ENCODE measurements around the gene MLST8. TPM values are rescaled to one million over a fixed set of nuclear protein-coding genes. Genes with fewer than 3 reads are reported as not detected.

MLST8 gene
- total RNA-seq, 2 experiments from 2014 or later, result 89.5 to 92.3 TPM

DNA sequence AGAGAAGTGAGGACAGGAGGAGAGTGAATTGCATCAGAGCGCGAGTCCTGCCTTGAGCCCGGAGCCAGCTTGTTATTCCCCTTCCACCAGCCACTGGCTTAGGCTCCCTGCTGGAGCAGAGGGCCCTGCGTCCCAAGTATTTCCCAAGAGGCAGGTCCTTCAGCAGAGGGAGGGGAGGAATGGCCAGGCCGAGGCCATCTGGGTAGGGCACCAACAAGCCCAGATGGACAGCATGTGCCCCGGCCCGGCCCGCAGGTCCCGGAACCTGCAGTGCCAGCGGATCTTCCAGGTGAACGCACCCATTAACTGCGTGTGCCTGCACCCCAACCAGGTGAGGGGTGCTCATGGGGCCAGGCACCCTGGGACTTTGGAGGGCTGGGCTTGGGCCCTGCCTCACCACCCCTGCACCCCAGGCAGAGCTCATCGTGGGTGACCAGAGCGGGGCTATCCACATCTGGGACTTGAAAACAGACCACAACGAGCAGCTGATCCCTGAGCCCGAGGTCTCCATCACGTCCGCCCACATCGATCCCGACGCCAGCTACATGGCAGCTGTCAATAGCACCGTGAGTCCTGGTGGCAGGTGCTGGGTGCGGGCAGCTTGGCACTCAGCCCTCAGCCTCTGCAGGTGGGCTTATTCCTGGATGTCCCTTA lies 1.7 kb downstream of the MLST8 start:
- no peaks in the 10 kb centered on the region for H3K27me3 Mint-ChIP-seq
- H3K9me3 Mint-ChIP-seq, result no peaks in the 10 kb centered on the region
- peaks cover 19% of the 10 kb centered on the region for H3K36me3 Mint-ChIP-seq
- peak overlapping the region; percentile 81 for H3K27ac Mint-ChIP-seq
- DNase-seq, result no peak
- peak overlapping the region; percentile 88 for H3K4me3 Mint-ChIP-seq
- peaks cover 20% of the 10 kb centered on the region for H3K4me1 Mint-ChIP-seq

GRCh38 chr16:2207872-2208271 lies 2.6 kb downstream of the MLST8 start:
- no peak for DNase-seq
- peak overlapping the region; percentile 88 for H3K4me3 Mint-ChIP-seq
- H3K27ac Mint-ChIP-seq, result peak overlapping the region; percentile 61
- H3K4me1 Mint-ChIP-seq, result peaks cover 26% of the 10 kb centered on the region
- peaks cover 26% of the 10 kb centered on the region for H3K36me3 Mint-ChIP-seq
- no peaks in the 10 kb centered on the region for H3K27me3 Mint-ChIP-seq
- no peaks in the 10 kb centered on the region for H3K9me3 Mint-ChIP-seq

GRCh38 chr16:2208308-2208707 lies 3.1 kb downstream of the MLST8 start:
- H3K4me3 Mint-ChIP-seq, result no peak overlapping the region
- H3K9me3 Mint-ChIP-seq, result no peaks in the 10 kb centered on the region
- peaks cover 31% of the 10 kb centered on the region for H3K4me1 Mint-ChIP-seq
- no peak overlapping the region for H3K27ac Mint-ChIP-seq
- peaks cover 30% of the 10 kb centered on the region for H3K36me3 Mint-ChIP-seq
- DNase-seq, result no peak
- H3K27me3 Mint-ChIP-seq, result no peaks in the 10 kb centered on the region

DNA sequence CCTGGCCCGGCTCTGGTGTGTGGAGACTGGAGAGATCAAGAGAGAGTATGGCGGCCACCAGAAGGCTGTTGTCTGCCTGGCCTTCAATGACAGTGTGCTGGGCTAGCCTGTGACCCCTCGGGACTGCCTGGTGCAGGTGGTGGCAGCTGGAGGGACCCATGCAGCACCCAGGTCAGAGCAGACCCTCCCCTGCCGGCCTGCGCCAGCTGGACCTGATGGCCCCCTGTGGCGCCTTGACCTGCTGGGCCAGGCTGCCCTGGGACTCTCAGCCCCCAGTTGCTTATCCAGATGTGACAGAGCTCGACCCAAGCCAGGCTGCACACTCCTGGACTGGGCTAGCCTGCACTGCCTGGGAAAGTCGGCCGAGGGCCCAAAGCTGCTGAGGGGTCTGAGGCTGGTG lies 3.5 kb downstream of the MLST8 start:
- Mint-ChIP-seq H3K4me1 (peaks cover 31% of the 10 kb centered on the region), H3K27me3 (no peaks in the 10 kb centered on the region), H3K27ac (no peak overlapping the region), H3K36me3 (peaks cover 35% of the 10 kb centered on the region), H3K9me3 (no peaks in the 10 kb centered on the region), H3K4me3 (no peak overlapping the region)
- no peak for DNase-seq

- H3K27me3 Mint-ChIP-seq, result no peaks in the 10 kb centered on the region
These were observed 4.2 kb downstream of the MLST8 start for GRCh38 chr16:2209258-2210008.

DNA sequence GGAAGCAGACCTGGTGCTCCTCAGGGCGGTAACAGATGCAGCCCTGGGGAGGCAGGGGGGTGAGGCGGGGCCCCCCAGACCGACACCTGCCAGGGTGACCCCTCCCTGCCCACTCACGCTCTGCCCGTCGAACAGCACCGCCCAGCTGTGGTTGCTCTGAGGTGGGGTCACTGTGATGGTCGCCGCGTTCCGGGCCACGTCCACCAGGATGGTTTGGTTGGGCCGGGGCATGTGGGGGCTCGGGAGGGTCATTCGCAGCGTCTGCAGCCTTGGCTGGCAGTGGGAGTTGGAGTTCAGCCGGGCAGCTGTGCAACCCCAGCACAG lies 4.7 kb downstream of the MLST8 start:
- Mint-ChIP-seq H3K4me1 (peaks cover 26% of the 10 kb centered on the region), H3K36me3 (peaks cover 35% of the 10 kb centered on the region), H3K27ac (no peak overlapping the region), H3K27me3 (no peaks in the 10 kb centered on the region), H3K4me3 (no peak overlapping the region), H3K9me3 (no peaks in the 10 kb centered on the region)
- DNase-seq, result no peak

More at GRCh38 chr16:2209258-2210008, 4.2 kb downstream of the MLST8 start:
- no peak for DNase-seq
- peaks cover 35% of the 10 kb centered on the region for H3K36me3 Mint-ChIP-seq
- H3K4me1 Mint-ChIP-seq, result peaks cover 30% of the 10 kb centered on the region
- no peak overlapping the region for H3K27ac Mint-ChIP-seq
- H3K9me3 Mint-ChIP-seq, result no peaks in the 10 kb centered on the region
- H3K4me3 Mint-ChIP-seq, result no peak overlapping the region

- Mint-ChIP-seq H3K4me1 (peaks cover 26% of the 10 kb centered on the region), H3K27ac (peak within 1 kb of the TSS; percentile 56), H3K4me3 (no peak within 1 kb of the TSS), H3K9me3 (no peaks in the 10 kb centered on the region), H3K27me3 (no peaks in the 10 kb centered on the region), H3K36me3 (peaks cover 36% of the 10 kb centered on the region)
- no peak for DNase-seq
These were observed 5.4 kb downstream of the MLST8 start, which contains the start of gene BRICD5 for GRCh38 chr16:2210386-2211365. Gene BRICD5 (minus strand): TSS chr16:2210863. CDS start chr16:2210833, 30 bp downstream.

- peaks cover 28% of the 10 kb centered on the region for H3K36me3 Mint-ChIP-seq
- peak overlapping the region; percentile 46 for H3K4me3 Mint-ChIP-seq
- peaks cover 30% of the 10 kb centered on the region for H3K4me1 Mint-ChIP-seq
- no peaks in the 10 kb centered on the region for H3K27me3 Mint-ChIP-seq
- H3K9me3 Mint-ChIP-seq, result no peaks in the 10 kb centered on the region
- H3K27ac Mint-ChIP-seq, result peak overlapping the region; percentile 56
- DNase-seq, result no peak
These were observed 6.7 kb downstream of the MLST8 start for GRCh38 chr16:2211923-2212347.

- no peaks in the 10 kb centered on the region for H3K9me3 Mint-ChIP-seq
- H3K27me3 Mint-ChIP-seq, result no peaks in the 10 kb centered on the region
- H3K36me3 Mint-ChIP-seq, result peaks cover 21% of the 10 kb centered on the region
- H3K4me3 Mint-ChIP-seq, result peak overlapping the region; percentile 86
- peaks cover 23% of the 10 kb centered on the region for H3K4me1 Mint-ChIP-seq
- DNase-seq, result no peak
- H3K27ac Mint-ChIP-seq, result peak overlapping the region; percentile 47
These were observed 7.4 kb downstream of the MLST8 start for GRCh38 chr16:2212362-2213324.

GRCh38 chr16:2213817-2214718 lies 8.8 kb downstream of the MLST8 start:
- Mint-ChIP-seq H3K36me3 (peaks cover 20% of the 10 kb centered on the region), H3K9me3 (no peaks in the 10 kb centered on the region), H3K4me1 (peaks cover 22% of the 10 kb centered on the region), H3K27ac (peak overlapping the region; percentile 20), H3K27me3 (no peaks in the 10 kb centered on the region), H3K4me3 (peak overlapping the region; percentile 86)
- DNase-seq, result peak; percentile 38

GRCh38 chr16:2214719-2214968 lies 9.4 kb downstream of the MLST8 start, which contains the start of gene PGP:
Gene PGP (minus strand): TSS chr16:2214840. CDS start chr16:2214777, 63 bp downstream.
- Mint-ChIP-seq H3K36me3 (peaks cover 20% of the 10 kb centered on the region), H3K27me3 (no peaks in the 10 kb centered on the region), H3K4me3 (peak within 1 kb of the TSS; percentile 88), H3K9me3 (no peaks in the 10 kb centered on the region), H3K27ac (peak within 1 kb of the TSS; percentile 96), H3K4me1 (peaks cover 22% of the 10 kb centered on the region)
- DNase-seq, result no peak

DNA sequence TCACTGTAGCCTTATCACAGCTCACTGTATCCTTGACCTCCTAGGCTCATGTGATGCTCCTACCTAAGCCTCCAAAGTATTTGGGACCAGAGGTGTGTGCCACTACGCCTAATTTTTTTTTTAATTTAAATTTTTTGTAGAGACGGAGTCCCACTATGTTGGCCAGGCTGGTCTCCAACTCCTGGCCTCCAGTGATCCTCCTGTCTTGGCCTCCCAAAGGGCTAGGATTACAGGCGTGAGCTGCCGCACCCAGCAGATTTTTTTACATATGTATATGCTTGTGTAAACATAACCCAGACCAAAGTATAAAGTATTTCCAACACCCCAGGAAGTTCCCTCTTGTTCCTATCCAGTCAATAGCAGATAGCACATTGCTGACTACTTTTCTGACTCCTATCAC lies 11.1 kb downstream of the MLST8 start:
- Mint-ChIP-seq H3K4me3 (peak overlapping the region; percentile 88), H3K4me1 (peaks cover 22% of the 10 kb centered on the region), H3K9me3 (no peaks in the 10 kb centered on the region), H3K27me3 (no peaks in the 10 kb centered on the region), H3K36me3 (peaks cover 20% of the 10 kb centered on the region), H3K27ac (peak overlapping the region; percentile 96)
- DNase-seq, result no peak

DNA sequence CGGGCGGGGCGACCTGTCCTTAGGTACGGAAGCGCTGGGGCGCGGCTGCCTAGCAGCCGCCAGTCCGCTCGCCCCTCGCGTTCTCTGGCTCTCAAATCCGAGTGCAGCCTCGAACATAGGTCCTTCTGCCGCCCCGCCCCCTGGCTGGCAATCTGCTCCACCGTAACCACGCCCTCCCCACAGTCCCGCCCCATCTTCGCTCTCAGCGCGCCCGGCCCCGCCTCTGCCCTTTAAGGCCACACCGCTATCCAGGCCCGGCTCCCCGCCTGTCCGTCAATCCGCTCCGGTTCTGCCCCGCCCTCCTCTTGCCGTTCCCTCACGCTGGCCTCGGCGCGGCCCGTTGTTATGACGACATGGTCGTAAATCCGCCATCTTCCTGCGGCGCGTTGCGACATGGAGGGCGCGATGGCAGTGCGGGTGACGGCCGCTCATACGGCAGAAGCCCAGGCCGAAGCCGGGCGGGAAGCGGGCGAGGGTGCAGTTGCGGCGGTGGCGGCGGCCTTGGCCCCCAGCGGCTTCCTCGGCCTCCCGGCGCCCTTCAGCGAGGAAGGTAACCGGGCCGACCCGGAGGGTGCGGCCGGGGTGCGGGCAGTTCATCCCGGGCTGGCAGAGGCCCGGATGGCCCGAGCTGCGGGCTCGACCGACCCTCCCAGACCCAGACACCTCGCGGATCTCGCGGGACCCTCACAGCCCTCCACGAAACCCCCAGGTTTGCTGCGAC lies 18.1 kb downstream of the MLST8 start, which contains the start of gene E4F1:
TSS of gene E4F1 (plus strand) at position 371 of the 721 bp plus-strand sequence. CDS start at position 394, 23 bp downstream.
- Mint-ChIP-seq H3K9me3 (no peaks in the 10 kb centered on the region), H3K4me3 (peak within 1 kb of the TSS; percentile 83), H3K27me3 (no peaks in the 10 kb centered on the region), H3K4me1 (peaks cover 9% of the 10 kb centered on the region), H3K36me3 (peaks cover 8% of the 10 kb centered on the region), H3K27ac (peak within 1 kb of the TSS; percentile 79)
- DNase-seq, result peak; percentile 100

Measured in activated naive CD8-positive, alpha-beta T cell treated with anti-CD3 and anti-CD28 coated beads for 36 hours (primary cell).